ENCODE results near the gene SMAD3.

The SMAD3 gene

GRCh38 chr15:67036775-67037555 is 28.4 kb upstream of the SMAD3 start:
- no peak for DNase-seq

- no peak for DNase-seq
Observed at GRCh38 chr15:67037694-67038093, 27.7 kb upstream of the SMAD3 start.

GRCh38 chr15:67038736-67039135 is 26.7 kb upstream of the SMAD3 start:
- DNase-seq = no peak

GRCh38 chr15:67039384-67040075 is 25.9 kb upstream of the SMAD3 start:
- DNase-seq = no peak

GRCh38 chr15:67040277-67040676 is 25.1 kb upstream of the SMAD3 start:
- DNase-seq = no peak

- no peak for DNase-seq
Observed at GRCh38 chr15:67042551-67043142, 22.8 kb upstream of the SMAD3 start.

- no peak for DNase-seq
Observed at GRCh38 chr15:67043939-67044771, 21.2 kb upstream of the SMAD3 start.

- DNase-seq = no peak
Observed at GRCh38 chr15:67047149-67047661, 18.2 kb upstream of the SMAD3 start.

- DNase-seq = no peak
Observed at GRCh38 chr15:67048281-67049279, 16.8 kb upstream of the SMAD3 start.

GRCh38 chr15:67049351-67050044 is 15.9 kb upstream of the SMAD3 start:
- no peak for DNase-seq

- no peak for DNase-seq
Observed at GRCh38 chr15:67050062-67050461, 15.3 kb upstream of the SMAD3 start.

GRCh38 chr15:67050522-67051087 is 14.8 kb upstream of the SMAD3 start:
- DNase-seq = no peak

- no peak for DNase-seq
Observed at GRCh38 chr15:67051088-67052045, 14.0 kb upstream of the SMAD3 start.

GRCh38 chr15:67054676-67055075 is 10.7 kb upstream of the SMAD3 start:
- no peak for DNase-seq

GRCh38 chr15:67059127-67059553 is 6.3 kb upstream of the SMAD3 start:
- DNase-seq = no peak

GRCh38 chr15:67061811-67062368 is 3.5 kb upstream of the SMAD3 start:
- DNase-seq = no peak

- DNase-seq = no peak
Observed at GRCh38 chr15:67062369-67062985, 2.9 kb upstream of the SMAD3 start.

All from NCI-H1694 treated with DMSO at 0.1 percent for 48 hours (cell line).